Stimulated activated naive CD4-positive, alpha-beta T cell treated with Interleukin-2 at 50 U/mL for 16 hours (primary cell): ENCODE results near the gene ACTN4.

Experiments
- DNase-seq: peaks from one replicate; lab custom pipeline; 2025; lab: John Stamatoyannopoulos, UW

Gene ACTN4

GRCh38 chr19:38695832-38696728 lies 48.6 kb downstream of the ACTN4 start:
- DNase-seq = no peak

GRCh38 chr19:38696729-38697055 lies 49.2 kb downstream of the ACTN4 start:
- DNase-seq = no peak

GRCh38 chr19:38697197-38697596 lies 49.7 kb downstream of the ACTN4 start:
- no peak for DNase-seq

GRCh38 chr19:38697641-38698071 lies 50.2 kb downstream of the ACTN4 start:
- DNase-seq = no peak

- no peak for DNase-seq
Measured at GRCh38 chr19:38698225-38699026, 51.0 kb downstream of the ACTN4 start.

GRCh38 chr19:38699027-38699346 lies 51.5 kb downstream of the ACTN4 start:
- peak; percentile 25 for DNase-seq

- DNase-seq = no peak
Measured at GRCh38 chr19:38699647-38700349, 52.3 kb downstream of the ACTN4 start.

- DNase-seq = no peak
Measured at GRCh38 chr19:38700350-38700901, 53.0 kb downstream of the ACTN4 start.

GRCh38 chr19:38700902-38701454 lies 53.5 kb downstream of the ACTN4 start:
- no peak for DNase-seq

- DNase-seq = no peak
Measured at GRCh38 chr19:38701455-38702063, 54.1 kb downstream of the ACTN4 start.

- DNase-seq = no peak
Measured at GRCh38 chr19:38702278-38702677, 54.8 kb downstream of the ACTN4 start.

- DNase-seq = no peak
Measured at GRCh38 chr19:38703509-38703908, 56.1 kb downstream of the ACTN4 start.

- no peak for DNase-seq
Measured at GRCh38 chr19:38704488-38705026, 57.1 kb downstream of the ACTN4 start.

- no peak for DNase-seq
Measured at GRCh38 chr19:38705197-38706019, 58.0 kb downstream of the ACTN4 start.

GRCh38 chr19:38706792-38707511 lies 59.5 kb downstream of the ACTN4 start:
- DNase-seq = no peak

- no peak for DNase-seq
Measured at GRCh38 chr19:38707512-38708114, 60.2 kb downstream of the ACTN4 start.

GRCh38 chr19:38708413-38709024 lies 61.1 kb downstream of the ACTN4 start:
- DNase-seq = no peak

GRCh38 chr19:38709119-38709518 lies 61.7 kb downstream of the ACTN4 start:
- DNase-seq = no peak
